HG03175 (cell line): ENCODE data around the gene CACNA1E.

Experiments
- ATAC-seq: cut with Tn5 transposase; IDR thresholded peaks from one replicate; pipeline ENCODE4 v1.9.1; 2021; ENCODE audit warnings: mild to moderate bottlenecking, moderate library complexity; ENCODE audit not compliant: unreplicated experiment

Gene CACNA1E

GRCh38 chr1:181482521-181483284 is 614 bp upstream of the CACNA1E start:
- ATAC-seq, result peak; percentile 61

DNA sequence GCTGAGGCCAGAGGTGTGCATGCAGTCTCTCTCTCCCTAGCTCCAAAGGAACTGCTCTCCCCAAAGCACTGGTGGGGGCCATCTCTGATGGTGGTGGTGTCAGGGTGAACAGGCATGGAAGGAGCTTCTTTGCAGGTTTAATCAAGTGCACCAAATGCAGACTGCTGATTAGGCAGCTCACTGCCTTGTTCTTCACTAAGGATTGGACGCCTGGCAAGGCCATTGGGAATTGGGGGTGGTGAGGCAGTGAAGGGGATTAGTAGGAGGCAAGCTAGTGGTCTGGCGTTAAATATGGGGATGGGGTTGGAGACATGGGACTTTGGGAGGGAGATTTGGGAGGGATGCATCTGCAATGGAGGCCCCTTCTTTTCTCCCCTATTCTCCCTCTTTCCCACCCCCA is 1.5 kb downstream of the CACNA1E start:
- ATAC-seq, result no peak

- peak; percentile 60 for ATAC-seq
These were observed 2.2 kb downstream of the CACNA1E start for GRCh38 chr1:181485287-181486097.

GRCh38 chr1:181486098-181486420 is 2.7 kb downstream of the CACNA1E start:
- ATAC-seq, result no peak

DNA sequence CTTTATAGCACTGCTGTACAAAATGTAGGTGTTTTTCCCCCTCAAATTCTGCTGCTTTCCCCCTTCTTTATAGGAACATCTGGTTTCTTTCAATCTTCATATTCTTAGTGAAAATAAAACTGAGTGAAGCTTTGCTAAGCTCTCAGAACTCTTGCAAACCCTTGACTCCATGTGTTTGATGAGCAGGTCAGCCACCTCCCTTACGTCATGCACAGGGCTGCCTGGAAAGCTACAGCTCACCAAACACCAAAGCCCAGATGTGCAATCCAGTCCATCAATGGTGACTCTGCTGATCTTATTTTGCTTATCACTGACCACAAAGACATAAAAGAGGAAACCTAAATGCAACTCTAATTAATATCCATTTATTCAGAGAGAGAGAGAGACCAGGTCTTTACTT is 5.5 kb downstream of the CACNA1E start:
- no peak for ATAC-seq

DNA sequence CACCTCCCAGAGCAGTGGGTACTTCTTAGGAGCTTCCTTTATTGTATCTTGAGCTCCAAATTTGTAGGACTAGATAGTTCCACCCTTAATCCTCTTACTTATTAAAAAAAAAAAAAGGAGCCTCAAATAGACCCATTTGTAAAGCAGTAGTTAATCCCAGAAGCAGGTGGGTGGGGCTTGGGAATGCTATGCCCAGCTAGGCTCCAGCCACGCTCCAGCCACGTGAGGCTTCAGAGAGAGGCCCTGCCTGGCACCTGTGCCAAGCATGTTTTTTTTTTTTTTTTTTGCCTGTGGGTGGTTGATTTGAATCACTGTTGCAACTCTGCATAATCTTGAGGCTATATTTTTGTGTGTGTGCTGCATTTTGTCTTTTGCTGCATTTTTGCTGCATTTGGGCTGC is 7.0 kb downstream of the CACNA1E start:
- no peak for ATAC-seq

GRCh38 chr1:181490740-181491712 is 7.7 kb downstream of the CACNA1E start:
- no peak for ATAC-seq

DNA sequence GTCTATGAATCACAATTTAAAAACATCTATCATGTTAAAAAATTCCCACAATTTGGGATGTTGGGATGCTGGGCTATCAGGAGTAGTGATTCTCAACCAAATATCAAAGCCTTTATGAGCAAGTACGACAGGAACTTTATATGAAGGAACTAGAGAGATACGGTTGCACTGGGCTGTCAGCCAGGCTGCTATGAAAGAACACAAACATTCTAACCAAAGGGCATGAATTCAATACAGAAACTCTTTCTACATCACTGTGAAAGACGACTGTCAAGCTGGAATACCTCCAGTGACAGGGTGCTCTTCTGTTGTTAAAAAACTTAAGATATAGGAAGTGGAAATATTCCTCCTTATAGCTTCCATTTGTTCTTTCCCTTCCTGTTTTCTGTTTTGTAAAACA is 9.8 kb downstream of the CACNA1E start:
- ATAC-seq, result no peak

DNA sequence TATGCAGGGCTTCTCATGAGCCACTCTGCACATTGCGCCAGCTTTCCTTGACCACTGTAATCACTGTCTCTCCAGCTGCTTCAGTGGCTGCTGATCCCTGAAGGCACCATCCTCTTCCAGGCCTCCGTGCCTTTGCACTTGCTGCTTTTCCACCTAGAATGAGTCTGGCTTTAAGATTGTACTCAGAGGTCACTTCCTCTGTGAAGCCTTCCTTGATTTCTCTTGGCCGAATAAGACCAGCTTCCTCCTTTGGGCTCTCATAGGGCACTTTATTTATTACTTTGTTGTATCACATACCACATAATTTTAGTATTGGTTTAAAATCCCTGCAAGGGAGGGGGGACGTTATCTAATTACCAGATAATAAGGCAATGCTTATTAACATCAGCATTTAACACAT is 10.6 kb downstream of the CACNA1E start:
- no peak for ATAC-seq

GRCh38 chr1:181496759-181497158 is 13.4 kb downstream of the CACNA1E start:
- ATAC-seq, result no peak

- ATAC-seq, result no peak
These were observed 14.6 kb downstream of the CACNA1E start for GRCh38 chr1:181497870-181498269.

GRCh38 chr1:181499825-181500224 is 16.5 kb downstream of the CACNA1E start:
- no peak for ATAC-seq

- no peak for ATAC-seq
These were observed 17.3 kb downstream of the CACNA1E start for GRCh38 chr1:181500636-181501035.

GRCh38 chr1:181501612-181502011 is 18.3 kb downstream of the CACNA1E start:
- no peak for ATAC-seq

- ATAC-seq, result no peak
These were observed 20.0 kb downstream of the CACNA1E start for GRCh38 chr1:181503171-181503810.

GRCh38 chr1:181504399-181504842 is 21.1 kb downstream of the CACNA1E start:
- ATAC-seq, result peak; percentile 68

DNA sequence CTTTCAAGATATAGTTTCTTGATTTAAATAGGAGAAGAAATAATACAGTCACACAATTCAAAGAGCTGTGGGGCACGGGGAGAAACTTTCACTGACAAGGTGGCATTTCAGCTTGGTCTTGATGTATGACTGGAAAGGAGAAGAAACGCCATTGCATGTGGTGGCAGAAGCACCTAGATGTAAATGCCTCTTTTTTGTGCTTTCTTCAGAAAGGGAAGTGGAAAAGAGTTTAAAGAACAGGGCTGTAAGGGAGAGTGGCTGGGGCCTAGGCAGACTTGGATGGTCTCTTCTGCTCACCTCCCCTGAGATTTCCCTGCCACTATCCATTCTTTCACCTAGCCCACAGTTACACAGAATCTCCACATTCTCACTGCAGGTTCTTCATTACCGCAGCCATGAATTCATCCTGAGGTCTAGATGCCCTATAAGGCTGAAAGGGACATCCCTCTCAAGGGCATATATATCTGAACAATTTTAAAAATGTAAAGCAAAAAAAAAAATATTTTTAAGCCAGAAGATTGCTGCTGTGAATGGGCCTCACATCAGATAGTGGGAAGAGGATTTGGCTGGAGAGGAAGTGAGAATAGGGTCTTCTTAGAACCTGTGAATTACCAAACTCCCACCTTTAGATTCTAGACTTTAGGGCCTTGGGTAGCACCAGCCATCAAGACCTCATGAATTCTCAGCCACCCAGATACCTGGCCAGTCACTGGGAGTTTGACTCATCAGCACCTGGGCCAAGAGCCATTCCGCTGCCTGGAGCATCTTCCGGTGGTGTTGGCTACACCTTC is 23.4 kb downstream of the CACNA1E start:
- ATAC-seq, result no peak

- ATAC-seq, result no peak
These were observed 25.3 kb downstream of the CACNA1E start for GRCh38 chr1:181508486-181509165.

DNA sequence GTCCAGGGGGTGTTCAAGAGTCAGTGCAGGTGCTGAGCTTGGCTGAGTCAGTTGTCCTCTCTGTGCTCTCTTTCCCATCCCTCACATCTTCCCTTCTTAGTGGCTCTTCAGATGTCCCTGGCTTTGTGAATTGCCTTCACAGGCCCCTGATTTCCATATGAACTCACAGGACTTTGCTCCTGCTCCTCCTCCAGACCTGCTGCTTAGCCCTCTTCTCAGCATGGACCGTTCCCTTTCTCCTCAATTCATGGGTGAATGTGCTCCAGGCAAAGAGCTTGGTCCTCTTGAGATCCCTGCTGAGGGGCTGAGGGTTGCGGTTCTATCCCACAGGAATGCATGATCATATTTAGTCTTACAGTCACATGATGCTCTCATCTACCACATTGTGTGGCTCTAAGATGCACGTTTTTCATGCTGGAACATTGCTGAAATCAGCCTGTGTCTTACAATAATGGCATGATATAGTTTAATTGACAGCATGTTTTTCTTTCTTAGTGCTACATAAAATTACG is 30.5 kb downstream of the CACNA1E start:
- ATAC-seq, result no peak
